GM21786 (cell line): Measurements from ENCODE around the gene MRPS23.
A peak's percentile ranks its signal among the peaks of the same experiment; 100 is the strongest.

Experiments
- ATAC-seq: cut with Tn5 transposase; IDR thresholded peaks from one replicate; pipeline ENCODE4 v1.9.1; 2021; ENCODE audit not compliant: unreplicated experiment

Gene MRPS23

DNA sequence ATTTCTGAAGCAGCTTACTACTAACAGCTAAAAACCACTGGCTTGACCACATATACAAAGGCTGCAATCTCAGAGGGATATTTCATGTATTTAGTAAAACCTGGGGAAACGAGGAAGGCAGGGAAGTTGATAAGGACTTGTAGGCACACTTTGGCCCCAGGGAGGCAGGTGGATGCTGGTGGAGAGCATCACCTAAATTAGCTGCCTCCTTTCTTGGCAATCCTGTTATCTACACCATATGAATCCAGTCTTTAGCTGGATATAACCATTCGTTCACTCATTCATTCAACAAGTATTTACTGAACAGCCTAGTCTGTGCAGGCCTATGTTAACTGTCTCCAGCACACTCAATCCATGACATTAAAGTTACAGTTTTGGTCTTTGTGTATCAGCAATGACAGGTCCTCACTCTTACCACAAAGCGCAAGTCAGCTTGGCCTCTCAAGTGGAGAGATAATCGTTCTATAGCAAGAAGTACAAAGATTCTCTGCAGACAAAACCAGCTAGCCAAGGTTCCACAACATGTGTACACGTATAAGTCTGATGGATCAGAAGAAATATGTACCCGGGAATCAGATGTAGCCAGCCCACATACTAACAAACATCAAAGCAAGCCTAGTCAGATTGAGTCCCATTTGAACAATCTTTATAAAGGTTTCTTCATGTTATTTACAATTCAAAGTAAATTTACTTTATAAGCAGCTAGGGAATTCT is 10.8 kb downstream of the MRPS23 start:
- ATAC-seq: no peak

DNA sequence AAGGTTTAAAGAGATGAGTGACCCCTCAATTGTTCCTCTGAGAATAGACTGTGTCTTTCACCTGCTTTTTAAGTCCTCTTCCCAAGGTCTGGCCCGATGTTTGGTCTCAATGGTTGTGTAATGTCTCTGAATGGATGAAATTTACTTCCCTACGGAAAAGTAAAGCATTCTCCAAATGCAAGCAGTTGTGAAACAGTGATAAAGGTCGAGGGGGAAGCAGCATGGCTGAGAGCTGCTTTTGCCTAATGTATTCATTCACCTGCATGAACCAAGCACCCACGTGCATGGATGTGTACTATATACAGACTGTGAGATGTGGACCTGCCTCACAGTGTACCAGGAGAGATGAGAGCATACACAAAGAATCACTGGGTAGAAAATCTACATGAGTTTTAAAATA is 11.4 kb downstream of the MRPS23 start:
- no peak for ATAC-seq

DNA sequence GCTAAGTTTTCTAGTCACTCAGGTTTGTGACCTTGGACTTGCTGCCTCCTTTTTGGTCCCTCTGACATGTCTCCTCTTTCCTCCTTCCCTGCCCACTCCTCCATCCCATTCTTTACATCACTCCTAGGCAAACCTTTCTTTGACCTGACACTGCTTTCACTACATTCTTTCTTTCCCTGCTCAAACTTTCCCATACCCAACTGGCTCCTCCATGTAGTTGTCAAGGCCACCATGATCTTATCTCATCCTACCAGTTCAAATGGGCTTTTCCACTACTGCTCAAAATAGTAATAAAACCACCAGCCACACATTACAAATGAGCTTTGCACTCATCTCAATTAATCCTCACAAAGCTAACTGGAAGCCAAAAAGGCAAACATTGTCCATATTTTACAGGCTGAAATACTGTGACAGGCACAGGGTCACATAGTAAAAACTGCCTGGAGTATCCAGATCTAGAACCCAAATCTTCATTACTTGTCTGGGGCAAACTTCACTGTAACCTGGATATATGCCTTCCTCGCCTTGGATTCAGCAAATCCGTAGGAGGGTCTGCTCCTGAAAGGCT is 14.4 kb downstream of the MRPS23 start:
- no peak for ATAC-seq

DNA sequence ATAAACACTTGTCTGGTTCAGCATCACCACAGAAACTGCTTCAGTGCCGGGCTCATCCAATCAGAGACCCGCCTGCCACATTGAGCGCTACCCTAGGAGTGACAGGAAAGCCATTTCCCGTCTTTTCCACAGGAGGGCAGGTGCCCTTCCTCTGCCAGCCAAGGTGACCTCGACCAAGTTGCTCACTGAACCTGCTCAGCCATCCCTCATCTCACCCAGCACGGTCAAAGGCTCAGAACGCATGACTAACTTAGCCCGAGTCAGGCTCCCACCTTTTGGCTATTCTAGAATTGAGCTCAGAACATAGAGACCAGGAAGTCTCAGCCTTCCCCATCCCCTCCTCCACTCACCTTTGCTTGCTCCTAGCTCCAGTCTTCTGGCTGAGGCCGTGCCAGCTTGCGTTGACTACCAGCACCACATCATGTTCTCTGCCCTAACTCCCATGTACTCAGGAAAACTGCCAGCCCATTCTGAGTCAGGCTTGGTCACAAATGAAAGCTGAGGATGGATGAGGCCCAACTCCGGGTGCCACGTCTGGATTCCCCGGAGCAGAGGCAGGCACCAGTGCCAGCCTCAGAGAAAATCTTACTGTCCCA is 15.6 kb downstream of the MRPS23 start:
- no peak for ATAC-seq

DNA sequence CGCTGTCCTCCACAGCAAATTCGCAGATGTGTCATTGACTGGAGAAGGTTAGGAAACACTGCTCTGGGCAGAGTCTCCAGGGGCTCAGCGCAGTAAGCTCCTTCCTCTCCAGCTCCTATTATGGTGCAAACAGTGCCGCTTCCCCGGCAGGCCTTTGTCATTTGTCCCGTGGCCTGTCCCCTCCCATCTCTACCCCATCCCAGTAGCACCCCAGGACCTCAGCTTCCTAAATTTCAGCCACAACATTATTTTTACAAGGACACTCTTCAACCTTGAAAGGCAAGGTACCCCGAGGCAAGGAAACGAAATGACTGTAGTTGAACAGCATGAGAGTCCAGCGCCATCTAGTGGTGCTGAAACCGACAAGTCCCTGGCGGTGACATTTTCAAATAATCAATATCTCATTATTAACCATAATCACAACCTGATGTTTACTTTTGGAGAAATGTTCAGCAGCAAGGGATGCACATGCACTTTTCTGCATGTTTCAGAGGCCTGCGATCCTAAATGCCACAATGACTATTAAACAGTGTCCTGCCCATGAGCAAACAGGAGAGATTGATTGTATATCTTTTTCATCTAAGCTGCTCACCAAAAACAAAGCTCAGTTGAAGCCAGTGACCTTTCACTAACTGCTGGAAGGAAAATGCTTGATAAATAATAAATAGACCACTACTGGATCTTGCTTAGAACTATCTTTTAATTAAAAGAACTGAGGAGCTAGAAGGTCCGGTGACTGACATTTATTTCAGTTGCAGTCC is 16.5 kb downstream of the MRPS23 start:
- peak; percentile 43 for ATAC-seq

DNA sequence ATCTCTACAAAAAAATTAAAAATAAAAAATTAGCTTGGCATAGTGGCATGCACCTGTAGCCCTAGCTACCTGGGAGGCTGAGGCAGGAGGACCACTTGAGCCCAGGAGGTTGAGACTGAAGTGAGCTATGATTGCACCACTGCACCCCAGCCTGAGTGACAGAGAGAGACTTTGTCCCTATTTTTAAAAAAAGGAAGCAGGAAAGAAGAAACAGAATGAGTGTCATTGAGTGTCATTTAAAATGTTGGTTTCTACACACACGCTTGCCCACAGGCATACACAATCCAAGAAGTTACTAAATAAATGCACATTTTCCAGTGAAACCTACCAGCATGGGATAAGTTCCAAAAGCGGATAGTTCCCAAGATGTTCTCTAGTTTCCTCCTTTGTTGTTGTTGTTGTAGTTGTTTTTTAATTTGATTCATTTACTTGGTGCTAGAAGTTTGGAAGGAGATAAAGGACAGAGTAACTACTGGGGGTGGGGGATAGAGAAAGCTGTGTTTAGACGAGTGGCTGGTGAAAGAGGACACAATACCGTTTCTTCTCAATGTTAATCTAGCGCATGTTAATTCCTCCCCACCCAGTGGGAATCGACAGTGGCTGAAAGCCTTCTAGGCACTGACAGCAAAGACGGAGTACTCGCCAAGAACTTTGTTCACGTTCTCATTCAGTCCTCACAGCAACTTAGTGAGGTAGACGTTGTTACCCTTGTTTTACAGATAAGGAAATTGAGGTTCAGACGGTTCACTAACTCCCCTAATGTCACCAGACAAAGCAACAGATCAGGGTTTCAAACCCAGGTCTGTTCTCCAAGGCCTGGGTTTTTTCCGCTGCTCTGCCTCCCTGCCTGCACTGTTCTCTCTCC is 17.3 kb downstream of the MRPS23 start:
- no peak for ATAC-seq

DNA sequence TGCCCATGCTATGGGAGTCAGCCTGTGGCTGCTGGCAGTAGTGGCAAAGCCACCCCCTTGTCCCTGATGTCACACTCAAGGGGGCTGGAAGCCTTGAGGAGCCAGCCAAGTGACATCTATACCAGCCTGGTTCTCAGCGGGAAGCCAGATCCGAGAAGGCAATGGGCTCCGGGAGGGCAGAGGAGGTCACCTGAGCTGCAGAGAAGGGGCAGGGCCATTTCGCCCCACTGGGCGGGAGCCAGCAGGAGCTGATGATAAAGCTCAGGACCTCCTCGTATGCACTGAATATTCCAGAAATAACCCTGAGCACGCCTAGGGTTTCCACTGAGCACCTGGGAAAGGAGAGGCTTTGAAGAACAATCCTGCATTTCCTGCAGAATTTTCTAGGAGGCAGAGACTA is 19.0 kb downstream of the MRPS23 start:
- ATAC-seq: no peak

DNA sequence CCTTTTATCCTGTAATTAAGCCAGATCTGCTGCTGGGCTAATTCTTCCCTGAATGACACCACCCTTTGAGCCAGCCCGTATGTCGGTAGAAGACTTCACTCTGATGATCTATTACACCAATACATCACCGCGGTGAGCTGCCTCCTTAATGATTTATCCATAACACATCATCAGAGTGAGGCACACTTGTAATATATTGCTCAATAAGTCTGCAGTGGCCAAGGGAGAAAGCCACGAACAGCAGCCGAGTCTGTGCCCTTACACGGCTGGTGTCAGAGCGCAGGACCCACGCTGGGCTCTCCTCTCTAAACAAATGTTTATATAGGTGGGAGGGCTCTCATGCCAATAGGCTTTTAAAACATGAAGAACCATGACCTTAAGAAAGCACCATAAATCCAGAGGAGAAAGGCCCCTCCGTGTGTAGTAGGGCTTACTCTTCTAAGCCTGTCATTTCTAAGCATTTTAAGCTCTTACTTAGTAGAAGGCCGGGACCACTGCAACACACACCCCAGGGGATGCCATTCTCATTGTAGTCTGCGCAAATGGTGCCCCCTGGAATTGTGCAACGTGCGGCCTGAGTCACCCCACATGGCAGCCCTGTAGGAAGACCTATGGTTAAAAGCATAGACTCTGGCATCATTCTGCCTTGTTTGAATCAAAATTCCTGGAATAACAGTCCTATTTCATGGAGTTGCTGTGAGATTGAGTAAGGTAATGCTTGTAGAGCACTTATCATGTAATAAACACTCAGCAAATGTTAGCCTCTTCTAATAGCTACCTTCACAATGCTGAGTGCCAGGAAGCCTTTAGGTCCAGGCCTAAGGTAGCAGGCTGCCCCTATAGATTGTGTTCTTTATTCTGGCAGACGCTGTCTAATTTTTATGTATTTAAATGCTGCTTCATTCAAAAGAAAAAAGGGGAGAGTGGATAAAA is 26.1 kb downstream of the MRPS23 start:
- no peak for ATAC-seq

DNA sequence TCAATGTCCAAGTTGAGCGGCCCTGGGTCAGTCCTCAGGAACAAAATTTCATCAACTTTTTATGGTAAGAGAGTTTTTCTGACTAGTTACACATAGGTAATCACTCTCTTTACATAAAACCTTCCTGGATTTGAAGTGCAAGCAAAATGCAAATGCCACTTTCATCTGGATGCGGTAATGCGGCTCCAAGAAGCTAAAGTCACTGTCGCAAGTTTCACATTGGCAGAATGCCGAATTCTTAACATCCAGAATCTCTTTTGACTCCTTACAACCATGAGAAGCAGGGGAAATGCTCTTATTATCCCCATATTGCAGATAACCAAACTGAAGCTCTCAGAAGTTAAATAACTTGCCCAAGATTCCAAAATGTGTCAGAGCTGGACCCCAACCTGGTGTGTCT is 30.0 kb downstream of the MRPS23 start:
- no peak for ATAC-seq

DNA sequence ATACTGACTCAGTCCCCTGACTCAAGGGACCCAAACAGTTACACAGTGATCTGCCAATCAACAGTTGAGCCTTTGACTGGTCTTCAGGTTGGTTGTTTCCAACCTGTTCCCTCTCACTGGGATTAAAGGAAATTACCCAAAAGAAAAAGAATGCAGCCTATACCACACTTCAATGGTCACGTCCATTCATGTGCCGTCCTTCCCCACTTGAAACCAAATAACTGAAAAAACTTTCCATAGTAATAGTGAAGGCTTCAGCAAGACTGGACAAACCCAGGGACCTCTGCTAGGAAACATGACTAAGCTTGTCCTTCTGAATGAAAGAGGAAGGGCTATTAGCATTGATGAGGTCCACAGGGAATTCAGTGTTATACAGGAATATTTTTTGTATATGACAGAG is 30.6 kb downstream of the MRPS23 start:
- ATAC-seq: no peak

DNA sequence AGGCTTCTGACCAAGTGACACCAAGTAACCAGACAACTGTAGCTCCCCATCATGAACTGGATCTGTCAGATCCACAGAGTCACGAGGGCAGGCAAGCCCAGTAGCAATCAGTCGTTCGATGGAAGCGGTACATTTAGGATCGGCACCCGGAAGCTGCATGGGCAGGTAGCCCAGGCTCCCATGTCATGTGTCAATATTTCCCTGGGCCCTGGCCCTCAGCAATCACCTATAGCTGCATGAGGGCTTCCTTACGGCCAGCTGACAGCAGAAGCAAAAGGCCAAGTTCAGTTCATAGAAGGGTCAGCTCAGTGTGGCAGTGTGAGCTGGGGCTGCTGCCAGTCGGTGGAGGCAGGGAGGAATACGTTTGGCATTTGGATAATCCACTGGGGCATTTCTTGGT is 31.8 kb downstream of the MRPS23 start:
- no peak for ATAC-seq

DNA sequence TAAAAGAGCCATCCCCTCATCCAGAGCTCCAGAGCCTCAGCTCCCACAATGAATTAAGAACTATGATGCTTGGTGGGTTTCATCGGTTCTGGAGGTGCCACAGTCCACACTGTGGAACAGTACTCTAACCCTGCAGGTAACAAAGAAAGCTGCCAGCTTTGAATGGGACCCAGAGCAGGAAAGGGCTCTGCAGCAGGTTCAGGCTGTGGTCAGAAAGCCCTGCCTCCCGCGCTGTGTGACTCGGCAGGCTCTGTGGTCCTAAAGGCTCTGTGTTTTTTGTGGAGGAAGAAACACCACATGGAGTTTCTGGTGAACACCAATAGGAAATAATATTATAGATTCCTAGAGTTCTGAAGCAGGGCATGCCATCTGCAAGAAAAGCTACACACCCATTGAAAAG is 32.5 kb downstream of the MRPS23 start:
- no peak for ATAC-seq

DNA sequence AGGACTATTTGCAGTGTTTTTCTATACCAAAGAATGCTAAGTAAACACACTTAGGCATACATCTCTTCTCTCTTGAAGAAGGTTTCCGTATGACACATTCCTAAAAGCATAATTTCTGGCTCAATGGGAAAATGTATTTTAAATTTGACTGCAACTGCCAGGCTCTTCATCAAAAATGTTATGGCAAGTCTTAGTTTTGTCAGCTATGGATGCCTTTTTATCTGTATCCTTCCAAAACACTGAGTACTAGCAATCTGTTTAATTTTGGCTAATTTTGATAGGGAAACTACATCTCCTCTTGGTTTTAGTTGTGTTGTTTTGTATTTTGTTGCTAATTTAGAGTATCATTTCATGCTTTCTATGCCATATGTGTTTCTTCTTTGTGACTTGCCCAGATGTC is 35.4 kb downstream of the MRPS23 start:
- no peak for ATAC-seq

DNA sequence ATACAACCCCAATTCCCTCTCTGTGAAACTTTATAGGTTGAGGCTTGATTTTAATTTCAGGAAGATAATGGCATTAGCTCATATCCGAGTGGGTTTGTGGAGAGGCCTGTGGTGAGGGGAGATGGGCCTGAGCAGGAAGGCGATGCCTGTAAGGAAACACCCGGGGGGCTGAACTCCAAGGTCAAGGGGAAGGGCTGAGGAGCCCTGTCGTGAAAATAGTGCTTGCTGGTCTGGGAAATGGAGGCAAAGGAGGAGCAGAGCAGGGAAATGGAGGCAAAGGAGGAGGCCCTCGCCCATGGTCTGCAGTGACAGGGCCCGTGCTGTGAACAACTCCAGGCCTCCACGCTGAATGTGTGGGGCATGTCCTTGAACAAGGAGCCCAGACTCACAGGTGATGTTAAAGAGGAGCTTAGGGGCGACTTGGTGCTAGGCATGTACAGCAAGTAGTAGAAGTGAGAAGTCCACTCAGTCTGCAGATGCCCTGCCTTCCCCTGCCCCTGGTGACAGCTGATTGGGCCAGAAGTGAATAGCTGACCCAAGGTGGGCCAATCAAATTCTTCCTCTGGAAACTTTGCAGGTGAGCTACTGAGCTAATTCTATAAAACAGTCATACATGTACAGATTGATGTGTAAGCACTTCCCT is 38.1 kb downstream of the MRPS23 start:
- ATAC-seq: no peak

DNA sequence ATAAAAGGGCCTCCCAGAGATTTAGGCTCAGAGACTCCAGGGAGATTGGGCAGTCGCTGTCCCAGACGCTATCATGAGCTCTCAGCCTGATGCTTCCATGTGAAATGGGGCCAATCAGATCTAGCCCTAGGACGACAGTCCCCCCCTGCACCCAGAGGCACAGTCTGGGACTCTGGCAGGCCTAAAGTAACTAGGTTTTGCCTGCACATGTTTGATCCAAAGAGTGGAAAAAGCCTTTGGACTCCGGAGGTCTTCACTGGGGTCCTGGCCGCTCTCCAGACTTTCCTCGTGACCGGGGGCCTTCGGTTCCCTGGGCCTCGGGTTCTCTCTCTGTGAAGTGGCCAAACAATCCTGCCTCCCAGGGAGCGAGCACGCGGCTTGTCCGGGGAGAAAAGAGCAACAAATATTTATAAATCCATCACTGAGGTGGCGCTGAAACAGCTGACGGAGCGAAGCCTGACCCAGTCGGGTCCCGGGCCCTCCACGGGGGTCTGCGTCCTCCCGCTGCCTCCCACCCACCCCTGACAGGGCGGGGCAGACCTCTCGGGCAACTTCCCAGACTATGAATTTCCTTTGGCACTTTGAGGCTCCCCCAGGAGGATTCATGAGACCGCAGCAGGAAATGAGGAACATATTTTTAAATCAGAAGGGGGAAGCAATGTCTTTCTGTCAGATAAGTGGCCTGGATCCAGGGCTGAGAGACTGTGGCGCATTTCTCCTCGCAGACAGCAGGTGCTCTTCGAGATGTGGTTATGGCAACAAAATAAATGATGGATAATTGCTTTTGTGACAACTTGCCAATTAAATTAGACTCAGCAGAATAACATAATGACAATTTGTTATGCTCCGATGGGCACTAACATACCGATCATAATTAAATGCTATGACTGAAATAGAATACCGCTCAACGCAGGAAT is 38.9 kb downstream of the MRPS23 start:
- no peak for ATAC-seq

DNA sequence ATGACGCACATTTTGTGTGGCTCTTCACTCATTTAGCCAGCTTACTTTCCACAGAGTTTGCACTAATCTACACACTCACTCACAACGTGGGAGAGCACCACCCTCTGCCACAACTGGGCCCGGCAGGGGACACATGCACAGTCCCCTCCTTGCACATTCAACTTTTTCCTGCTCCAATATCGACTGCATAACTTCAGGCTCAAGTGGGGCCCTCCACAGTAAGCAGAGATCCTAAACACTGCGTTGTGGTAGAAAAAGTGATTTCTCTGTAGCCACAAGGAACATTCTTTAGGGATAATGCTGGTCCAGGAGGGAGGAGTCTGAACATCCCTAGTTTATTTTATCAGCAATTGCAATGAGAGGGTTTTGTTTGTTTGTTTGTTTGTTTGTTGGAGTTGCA is 40.0 kb downstream of the MRPS23 start:
- ATAC-seq: no peak

DNA sequence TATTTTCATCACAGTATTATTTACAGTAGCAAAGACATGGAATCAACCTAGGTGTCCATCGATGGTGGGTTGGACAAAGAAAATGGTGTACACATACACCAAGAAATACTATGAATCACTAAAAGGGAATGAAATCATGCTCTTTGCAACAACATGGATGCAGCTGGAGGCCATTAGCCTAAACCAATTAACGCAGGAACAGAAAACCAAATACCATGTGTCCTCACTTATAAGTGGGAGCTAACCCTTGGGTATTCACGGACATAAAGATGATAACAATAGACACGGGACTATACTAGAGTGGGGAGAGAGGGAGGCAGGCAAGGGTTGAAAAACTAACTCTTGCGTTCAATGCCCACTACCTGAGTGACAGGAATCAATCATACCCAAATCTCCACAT is 41.0 kb downstream of the MRPS23 start:
- no peak for ATAC-seq

DNA sequence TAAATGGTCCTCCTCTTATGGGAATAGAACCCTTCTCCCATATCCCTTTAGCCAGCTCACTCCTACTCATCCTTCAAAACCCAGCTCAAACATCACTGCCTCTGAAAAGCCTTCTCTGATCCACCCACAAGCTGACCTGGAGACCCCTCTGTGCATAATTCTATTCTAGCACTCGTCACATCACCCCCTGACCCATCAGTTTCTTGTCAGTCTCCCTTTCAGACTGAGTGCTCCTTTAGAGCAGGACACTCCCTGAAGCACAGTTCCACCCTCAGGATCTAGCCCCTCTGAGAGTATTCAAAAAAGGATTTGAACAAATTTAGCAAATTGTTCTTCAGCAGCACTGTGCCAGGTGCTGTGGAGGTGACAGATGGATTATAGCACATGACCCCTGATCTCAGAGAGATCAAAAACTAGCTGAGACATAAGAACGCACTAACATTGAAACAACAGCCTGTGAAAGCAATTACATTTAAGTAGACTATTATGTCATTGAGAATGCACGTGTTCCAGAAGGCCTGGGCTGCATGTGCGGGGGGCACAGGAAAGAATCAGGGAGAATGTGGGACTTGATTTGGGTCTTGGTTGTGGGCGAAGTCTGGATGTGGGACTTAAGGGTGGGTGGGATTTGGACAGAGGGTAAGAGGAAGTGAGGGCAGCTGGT is 43.5 kb downstream of the MRPS23 start:
- ATAC-seq: no peak
